Measurements from ENCODE around the gene USF1. TPM values are rescaled to one million over a fixed set of nuclear protein-coding genes. Genes with fewer than 3 reads are reported as not detected.

USF1 gene
- total RNA-seq, 8 experiments from 2014 or later, result 60.3 to 156 (median 85.6) TPM

Other genes with a start within 250 kb of the USF1 start
- 1 to 10 TPM in 1 of 8 experiments, under 1 TPM in 6, not detected in 1; 0.05 to 1.4 (median 0.41) TPM for gene LY9, start 249.8 kb downstream of the USF1 start, total RNA-seq
- gene CD244, start 183.1 kb downstream of the USF1 start, total RNA-seq, result 1 to 10 TPM in 1 of 8 experiments, under 1 TPM in 4, not detected in 3; 0.08 to 3.7 (median 0.31) TPM
- 1 to 10 TPM in 1 of 8 experiments, under 1 TPM in 2, not detected in 5; 0.17 to 1.3 (median 0.57) TPM for gene ITLN1, start 160.8 kb downstream of the USF1 start, total RNA-seq
- gene ITLN2, start 91.2 kb downstream of the USF1 start, total RNA-seq, result 1 to 10 TPM in 1 of 8 experiments, under 1 TPM in 4, not detected in 3; 0.29 to 1.8 (median 0.83) TPM
- 10 to 100 TPM in 1 of 8 experiments, 1 to 10 TPM in 7; 1.4 to 14.5 (median 5.2) TPM for gene F11R, start 24.8 kb downstream of the USF1 start, total RNA-seq
- 10 to 100 TPM in 1 of 8 experiments, 1 to 10 TPM in 4, under 1 TPM in 1, not detected in 2; 0.46 to 13.4 (median 1.9) TPM for gene TSTD1, start 7.0 kb downstream of the USF1 start, total RNA-seq
- 1 to 10 TPM in 5 of 8 experiments, under 1 TPM in 3; 0.64 to 2.8 (median 1.3) TPM for gene ARHGAP30, start 23.9 kb upstream of the USF1 start, total RNA-seq
- gene NECTIN4, start 43.6 kb upstream of the USF1 start, total RNA-seq, result 10 to 100 TPM in 1 of 8 experiments, 1 to 10 TPM in 2, under 1 TPM in 4, not detected in 1; 0.14 to 29.1 (median 0.85) TPM
- gene KLHDC9, start 52.4 kb upstream of the USF1 start, total RNA-seq, result 10 to 100 TPM in 5 of 8 experiments, 1 to 10 TPM in 2, not detected in 1; 1.5 to 38.5 (median 30.0) TPM
- gene PFDN2, start 72.1 kb upstream of the USF1 start, total RNA-seq, result 100 to 1,000 TPM in 7 of 8 experiments, 10 to 100 TPM in 1; 99.1 to 356 (median 197) TPM
- gene NIT1, start 72.1 kb upstream of the USF1 start, total RNA-seq, result 10 to 100 TPM; 27.7 to 59.0 (median 45.7) TPM
- gene DEDD, start 86.7 kb upstream of the USF1 start, total RNA-seq, result 10 to 100 TPM; 12.6 to 34.4 (median 23.0) TPM
- 100 to 1,000 TPM in 2 of 8 experiments, 10 to 100 TPM in 6; 49.7 to 124 (median 91.4) TPM for gene UFC1, start 108.0 kb upstream of the USF1 start, total RNA-seq
- 10 to 100 TPM; 11.2 to 30.4 (median 22.8) TPM for gene USP21, start 113.5 kb upstream of the USF1 start, total RNA-seq
- 10 to 100 TPM; 18.4 to 86.8 (median 39.6) TPM for gene PPOX, start 120.4 kb upstream of the USF1 start, total RNA-seq
- 10 to 100 TPM; 32.2 to 50.4 (median 39.9) TPM for gene B4GALT3, start 131.5 kb upstream of the USF1 start, total RNA-seq
- gene ADAMTS4, start 153.1 kb upstream of the USF1 start, total RNA-seq, result 10 to 100 TPM in 3 of 8 experiments, 1 to 10 TPM in 3, under 1 TPM in 2; 0.33 to 18.5 (median 2.3) TPM
- 100 to 1,000 TPM in 7 of 8 experiments, 10 to 100 TPM in 1; 87.8 to 151 (median 125) TPM for gene NDUFS2, start 156.4 kb upstream of the USF1 start, total RNA-seq
- gene FCER1G, start 169.3 kb upstream of the USF1 start, total RNA-seq, result 1 to 10 TPM in 1 of 8 experiments, under 1 TPM in 1, not detected in 6; 0.75 to 1.4 TPM
- 1 to 10 TPM in 1 of 8 experiments, not detected in 7; 2.3 TPM for gene APOA2, start 177.7 kb upstream of the USF1 start, total RNA-seq
- 10 to 100 TPM in 7 of 8 experiments, 1 to 10 TPM in 1; 5.1 to 24.3 (median 17.3) TPM for gene TOMM40L, start 180.1 kb upstream of the USF1 start, total RNA-seq
- 1 to 10 TPM; 1.2 to 6.1 (median 3.7) TPM for gene NR1I3, start 192.2 kb upstream of the USF1 start, total RNA-seq
- gene PCP4L1, start 212.8 kb upstream of the USF1 start, total RNA-seq, result 1 to 10 TPM in 2 of 8 experiments, under 1 TPM in 5, not detected in 1; 0.32 to 3.9 (median 0.59) TPM

Data from motor neuron (in vitro differentiated cells).